DMS 273 treated with DMSO at 0.1 percent for 48 hours (cell line): ENCODE measurements around the gene ABCG8.

Experiments used
- DNase-seq: peaks from one replicate; lab custom pipeline; 2025; lab: John Stamatoyannopoulos, UW

Gene ABCG8

GRCh38 chr2:43838560-43839267 is at the start of gene ABCG8, which contains the start of gene ABCG5:
Gene ABCG8 (plus strand): TSS chr2:43838971. CDS start chr2:43839054, 83 bp downstream.
Gene ABCG5 (minus strand): TSS chr2:43838839. CDS start chr2:43838679, 160 bp downstream.
- no peak for DNase-seq

DNA sequence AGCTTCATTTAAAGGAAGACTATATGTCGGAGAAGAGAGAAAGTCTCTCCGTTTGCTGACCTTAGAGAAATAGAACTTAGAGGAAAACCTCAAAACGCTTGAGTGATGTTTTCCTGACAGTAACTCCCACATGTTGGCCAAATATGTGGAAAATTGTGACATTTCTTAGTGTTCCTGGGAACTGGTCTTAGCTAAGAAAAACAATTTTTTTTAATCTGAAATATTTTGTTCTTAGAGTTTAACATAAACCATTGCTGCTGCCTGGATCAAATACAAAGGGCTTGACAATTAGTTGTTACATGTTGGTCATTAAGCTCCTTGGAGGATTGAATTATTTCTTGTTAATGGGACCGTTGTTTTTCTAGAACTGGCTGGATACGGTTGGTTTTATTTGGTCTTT is 48.6 kb upstream of the ABCG8 start:
- no peak for DNase-seq

DNA sequence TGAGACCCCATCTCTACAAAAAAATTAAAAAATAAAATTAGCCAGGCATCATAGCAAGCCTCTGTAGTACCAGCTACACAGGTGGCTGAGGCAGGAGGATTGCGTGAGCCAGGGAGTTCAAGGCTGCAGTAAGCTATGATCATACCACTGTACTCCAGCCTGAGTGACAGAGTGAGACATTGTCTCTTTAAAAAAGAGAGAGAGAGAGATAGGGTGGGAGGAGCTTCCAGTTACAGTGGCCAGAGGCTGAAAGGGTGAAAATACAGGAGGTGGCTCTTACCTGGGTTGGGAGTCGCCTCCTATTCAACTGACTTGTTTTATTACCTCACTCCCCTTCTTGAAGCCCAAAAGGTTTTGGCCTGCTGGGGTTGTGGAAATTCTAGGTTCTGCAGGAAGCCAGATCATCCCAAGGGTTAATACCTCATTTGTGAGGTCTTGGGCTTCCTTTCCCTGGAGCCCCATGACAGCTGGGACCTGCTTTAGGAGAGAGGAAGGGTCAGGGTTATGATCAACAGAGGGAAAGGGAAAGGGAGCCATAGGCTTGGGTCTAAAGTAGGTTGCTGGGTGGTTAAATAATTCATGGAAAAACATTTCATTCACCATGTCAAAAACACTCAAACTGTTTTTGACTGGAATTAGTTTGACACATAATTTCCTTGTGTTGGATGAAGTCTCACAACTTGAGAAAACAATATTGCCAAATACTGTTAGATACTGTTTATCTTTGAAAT is 47.6 kb upstream of the ABCG8 start:
- no peak for DNase-seq

- DNase-seq, result no peak
These were observed 46.1 kb upstream of the ABCG8 start for GRCh38 chr2:43792653-43793052.

- no peak for DNase-seq
These were observed 43.8 kb upstream of the ABCG8 start for GRCh38 chr2:43794956-43795355.

DNA sequence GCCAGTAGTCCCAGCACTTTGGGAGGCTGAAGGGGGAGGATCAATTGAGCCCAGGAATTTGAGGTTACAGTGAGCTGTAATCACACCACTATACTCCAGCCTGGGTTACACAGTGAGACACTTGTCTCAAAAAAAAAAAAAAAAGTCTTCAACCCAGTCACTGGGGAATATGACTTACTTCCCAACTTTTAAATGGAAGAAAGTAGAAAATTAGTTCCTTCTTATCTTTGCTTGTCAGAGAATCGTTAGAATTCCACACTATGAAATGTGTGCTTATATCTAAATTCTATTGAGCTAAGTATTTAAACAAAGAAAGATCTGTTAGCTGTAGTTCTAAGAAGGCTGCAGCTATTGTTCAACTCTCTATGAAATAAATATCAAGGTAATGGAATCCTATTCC is 42.6 kb upstream of the ABCG8 start:
- no peak for DNase-seq

- DNase-seq, result no peak
These were observed 40.5 kb upstream of the ABCG8 start for GRCh38 chr2:43798300-43798699.

- no peak for DNase-seq
These were observed 37.9 kb upstream of the ABCG8 start for GRCh38 chr2:43800894-43801293.

GRCh38 chr2:43802135-43802534 is 36.6 kb upstream of the ABCG8 start:
- no peak for DNase-seq

- no peak for DNase-seq
These were observed 35.7 kb upstream of the ABCG8 start for GRCh38 chr2:43803113-43803512.

GRCh38 chr2:43806719-43807031 is 32.1 kb upstream of the ABCG8 start:
- DNase-seq, result no peak

- no peak for DNase-seq
These were observed 28.3 kb upstream of the ABCG8 start for GRCh38 chr2:43810452-43810851.

- DNase-seq, result no peak
These were observed 27.9 kb upstream of the ABCG8 start for GRCh38 chr2:43810888-43811287.

DNA sequence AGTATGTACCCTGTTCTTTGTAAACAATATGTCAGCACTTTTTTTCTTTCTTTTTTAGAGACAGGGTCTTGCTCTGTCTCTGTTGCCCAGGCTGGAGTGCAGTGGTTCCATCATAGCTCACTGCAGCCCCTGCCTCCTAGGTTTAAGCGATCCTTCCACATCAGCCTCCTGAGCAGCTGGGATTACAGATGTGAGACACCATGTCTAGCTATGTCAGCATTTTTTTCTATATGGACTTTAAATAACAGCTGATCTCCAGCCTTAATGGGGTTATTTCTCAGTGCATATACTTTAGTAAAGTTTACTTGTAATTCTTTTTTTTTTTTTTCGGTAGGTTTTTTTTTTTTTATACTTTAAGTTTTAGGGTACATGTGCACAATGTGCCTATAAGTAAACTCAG is 26.8 kb upstream of the ABCG8 start:
- DNase-seq, result no peak

GRCh38 chr2:43812947-43813346 is 25.8 kb upstream of the ABCG8 start:
- no peak for DNase-seq

DNA sequence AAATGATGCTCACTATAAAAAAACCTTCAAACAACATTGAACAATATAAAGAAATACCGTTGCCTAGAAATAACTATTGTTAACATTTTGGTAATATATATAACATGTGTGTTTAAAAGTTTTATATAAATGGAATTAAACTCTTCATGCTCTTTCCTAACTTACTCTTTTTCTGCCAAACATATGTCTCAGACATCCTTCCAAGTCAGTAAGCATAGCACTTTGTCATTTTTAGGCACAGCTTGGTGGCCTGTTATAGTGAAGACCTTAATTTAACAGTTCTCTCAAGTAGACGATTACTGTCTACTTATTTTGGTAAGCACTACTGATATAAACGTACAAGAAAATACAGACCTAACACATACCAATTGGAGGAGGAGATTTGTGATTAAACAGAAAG is 24.1 kb upstream of the ABCG8 start:
- no peak for DNase-seq

GRCh38 chr2:43818761-43819160 is 20.0 kb upstream of the ABCG8 start:
- DNase-seq, result no peak

GRCh38 chr2:43819491-43820163 is 19.1 kb upstream of the ABCG8 start:
- no peak for DNase-seq

DNA sequence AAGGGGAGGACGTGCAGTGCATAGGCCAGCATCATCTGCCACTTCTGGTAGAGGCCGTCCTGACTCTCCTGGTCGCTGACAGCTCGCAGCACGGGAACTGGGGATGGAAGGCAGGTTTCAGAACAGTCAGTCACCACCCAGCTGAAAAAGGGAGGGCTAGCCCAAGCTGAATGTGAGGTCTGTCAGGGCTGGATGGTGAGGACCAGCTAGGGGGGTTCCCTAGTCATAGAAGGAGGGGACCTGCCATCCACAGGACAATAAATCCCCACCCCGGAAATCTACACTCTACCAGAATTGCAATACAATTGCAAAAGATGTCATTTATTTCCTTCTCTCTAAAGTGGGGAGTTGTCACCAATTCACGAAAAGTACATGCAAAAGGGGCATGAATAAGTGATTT is 15.9 kb upstream of the ABCG8 start:
- no peak for DNase-seq

GRCh38 chr2:43823751-43824150 is 15.0 kb upstream of the ABCG8 start:
- no peak for DNase-seq

- no peak for DNase-seq
These were observed 14.3 kb upstream of the ABCG8 start for GRCh38 chr2:43824512-43824911.

DNA sequence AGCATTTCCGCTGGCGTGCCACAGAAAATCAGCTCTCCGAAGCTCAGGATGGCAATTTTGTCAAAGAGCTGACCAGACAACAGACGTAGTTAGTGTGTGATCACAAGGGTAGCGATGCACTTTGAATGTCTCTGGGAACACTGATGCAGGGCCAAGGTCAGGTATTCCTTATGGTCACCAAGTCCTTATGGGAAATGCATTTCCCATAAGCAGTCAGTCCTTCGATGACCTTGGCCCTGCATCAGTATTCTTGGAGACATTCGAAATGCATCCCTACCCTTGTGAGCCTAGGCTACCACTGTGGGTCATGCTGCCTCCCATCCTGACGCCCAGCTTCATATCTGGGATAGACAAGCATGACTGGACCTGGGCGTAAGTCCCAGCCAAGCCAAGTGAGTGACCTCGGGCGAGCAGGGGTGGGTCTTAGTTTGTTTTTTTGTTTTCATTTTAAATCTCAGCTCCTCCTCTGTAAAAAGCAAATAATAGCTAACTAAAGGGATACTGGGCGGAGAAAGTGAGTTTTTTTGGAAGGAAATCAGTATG is 13.7 kb upstream of the ABCG8 start:
- DNase-seq, result no peak

DNA sequence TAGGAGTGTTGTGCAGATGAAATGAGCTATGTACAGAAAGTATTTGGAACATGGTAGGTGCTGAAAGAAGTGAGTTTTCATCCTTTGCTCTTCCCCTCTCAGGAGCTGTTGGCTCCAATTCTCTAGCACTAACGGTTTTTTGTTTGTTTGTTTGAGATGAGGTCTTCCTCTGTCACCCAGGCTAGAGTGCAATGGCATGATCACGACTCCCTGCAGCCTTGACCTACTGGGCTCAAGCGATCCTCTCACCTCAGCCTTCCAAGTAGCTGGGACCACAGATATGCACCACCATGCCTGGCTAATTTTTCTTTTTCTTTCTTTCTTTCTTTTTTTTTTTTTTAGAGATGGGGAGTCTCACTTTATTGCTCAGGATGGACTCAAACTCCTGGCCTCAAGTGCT is 12.9 kb upstream of the ABCG8 start:
- DNase-seq, result no peak
